ENCODE measurements around the gene MAN2B1.

- TF ChIP-seq CTCF (IDR thresholded peaks at IDR 0.05) (no peak), ZFX (IDR thresholded peaks at IDR 0.05; ENCODE audit: borderline replicate concordance) (no peak)
These were observed 13.5 kb upstream of the MAN2B1 start for GRCh38 chr19:12680034-12680433.
